LHCN-M2 (cell line): ENCODE measurements around the gene POU2AF2. TPM values are rescaled to one million over a fixed set of nuclear protein-coding genes. Genes with fewer than 3 reads are reported as not detected.
A peak's percentile ranks its signal among the peaks of the same experiment; 100 is the strongest.
"Not testable (repeated sequence)": the region's sequence is repeated elsewhere in the genome, so short reads cannot be mapped to it uniquely, and the experiment has no call there.

Source experiments
- DNase-seq: peaks from one replicate; pipeline ENCODE4 v3.0.0-alpha.2; 2012; ENCODE audit warnings: low read depth
- polyA plus RNA-seq: library from polyadenylated mRNA; unstranded; fragments of >200 nt; gene quantifications from one replicate; pipeline ENCODE4 v1.2.1, GENCODE V29; 2012; ENCODE audit warnings: missing spikeins
- total RNA-seq: library from RNA; depleted of rRNA; stranded (reverse); fragments of >200 nt; gene quantifications from 2 replicates; pipeline ENCODE4 v1.2.3, GENCODE V29; 2014; rRNA removed

The POU2AF2 gene
- not detected in 2 replicates for total RNA-seq
- polyA plus RNA-seq: not detected

GRCh38 chr11:111245425-111245824, at the start of gene POU2AF2:
TSS of gene POU2AF2 (plus strand) at chr11:111245725. CDS start at chr11:111245854, 129 bp downstream.
- no peak for DNase-seq

- DNase-seq: no peak
Observed at GRCh38 chr11:111200010-111200534, 45.5 kb upstream of the POU2AF2 start.

DNA sequence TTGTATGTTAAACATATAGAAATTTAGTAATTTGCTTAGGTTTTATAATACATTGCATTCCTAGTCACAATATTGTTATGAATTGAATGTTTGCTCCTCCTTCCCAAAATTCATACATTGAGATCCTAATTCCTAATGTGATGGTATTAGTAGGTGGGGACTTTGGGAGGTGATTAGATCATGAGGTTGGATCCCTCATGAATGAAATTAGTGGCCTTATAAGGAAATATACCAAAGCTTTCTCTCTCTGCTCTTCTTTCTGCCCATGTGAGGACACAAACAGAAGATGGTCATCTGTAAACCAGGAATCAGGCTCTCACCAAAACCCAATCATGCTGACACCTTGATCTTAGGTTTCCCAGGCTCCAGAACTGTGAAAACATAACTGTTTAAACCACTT, 41.3 kb upstream of the POU2AF2 start:
- no peak for DNase-seq

- peak; percentile 19 for DNase-seq
Observed at GRCh38 chr11:111205632-111206385, 39.7 kb upstream of the POU2AF2 start.

DNA sequence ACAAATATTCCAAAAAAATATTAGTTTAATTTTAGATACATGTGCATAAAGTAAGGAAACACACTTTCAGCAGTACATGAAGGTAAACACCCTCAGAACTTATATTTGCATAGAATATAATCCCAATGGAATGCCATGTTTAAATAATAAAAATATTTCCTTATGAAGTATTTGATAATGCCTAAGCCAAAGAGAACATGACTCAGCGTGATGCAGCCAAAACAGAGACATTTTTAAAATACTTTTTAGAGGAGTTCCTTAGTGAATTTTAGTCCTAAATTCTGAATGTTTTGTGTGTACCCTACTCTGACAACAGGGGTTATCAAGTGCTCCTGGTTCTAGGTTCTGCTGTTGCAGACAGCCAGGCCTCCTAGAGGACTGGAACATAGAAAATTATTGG, 39.1 kb upstream of the POU2AF2 start:
- peak; percentile 71 for DNase-seq

GRCh38 chr11:111207213-111207612, 38.3 kb upstream of the POU2AF2 start:
- DNase-seq: no peak

GRCh38 chr11:111209543-111210355, 35.8 kb upstream of the POU2AF2 start:
- no peak for DNase-seq

DNA sequence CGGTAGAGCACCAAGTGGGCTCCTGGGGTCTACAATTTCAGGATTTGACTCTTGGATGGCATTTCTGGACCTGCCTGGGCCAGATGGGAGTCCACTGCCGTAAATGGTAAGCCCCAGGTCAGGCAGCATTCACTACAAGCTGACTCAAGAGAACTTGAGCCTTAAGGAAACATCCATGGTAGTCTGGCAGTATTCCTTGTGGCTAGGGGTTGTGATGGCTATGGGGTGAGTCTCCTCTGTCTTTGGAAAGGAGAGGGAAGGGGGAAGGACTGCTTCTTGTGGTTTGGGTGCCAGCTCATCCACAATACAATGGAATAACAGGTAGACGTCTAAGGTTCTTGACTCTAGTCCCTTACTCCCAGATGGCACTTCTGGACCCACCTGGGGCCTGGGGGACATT, 32.3 kb upstream of the POU2AF2 start:
- no peak for DNase-seq

DNA sequence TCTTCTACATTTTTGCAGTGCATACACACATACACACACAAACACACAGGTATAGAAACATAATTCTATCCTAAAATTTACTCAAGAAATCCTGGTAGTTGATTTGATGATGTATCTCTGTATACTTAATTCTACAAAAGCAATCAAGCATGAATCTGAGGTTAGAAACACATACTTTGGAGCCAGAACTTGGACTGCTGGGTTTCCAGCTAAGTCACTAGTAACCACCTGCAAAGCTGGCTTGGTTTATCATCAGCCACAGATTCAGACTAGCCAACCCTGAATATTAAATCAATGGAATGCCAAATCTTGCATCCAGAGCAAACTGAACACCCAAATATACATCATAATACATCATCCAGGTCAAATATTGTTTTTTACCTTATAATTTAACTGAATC, 24.8 kb upstream of the POU2AF2 start:
- DNase-seq: no peak

- DNase-seq: no peak
Observed at GRCh38 chr11:111221208-111221607, 24.3 kb upstream of the POU2AF2 start.

GRCh38 chr11:111221936-111222335, 23.6 kb upstream of the POU2AF2 start:
- DNase-seq: not testable (repeated sequence)

- not testable (repeated sequence) for DNase-seq
Observed at GRCh38 chr11:111222821-111223455, 22.6 kb upstream of the POU2AF2 start.

DNA sequence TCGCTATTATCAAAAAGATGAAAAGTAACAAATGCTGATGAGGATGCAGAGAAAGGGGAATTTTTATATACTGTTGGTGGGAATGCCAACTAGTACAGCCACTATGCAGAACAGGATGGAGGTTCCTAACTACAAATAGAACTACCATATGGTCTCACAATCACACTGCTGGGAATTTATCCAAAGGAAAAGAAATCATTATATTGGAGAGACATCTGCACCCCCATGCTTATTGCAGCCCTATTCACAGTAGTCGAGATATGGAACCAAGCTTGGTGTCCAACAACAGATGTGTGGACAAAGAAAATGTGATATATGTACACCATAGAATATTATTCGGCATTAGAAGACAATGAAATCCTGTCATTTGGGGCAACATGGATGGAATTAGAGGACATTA, 19.6 kb upstream of the POU2AF2 start:
- no peak for DNase-seq

DNA sequence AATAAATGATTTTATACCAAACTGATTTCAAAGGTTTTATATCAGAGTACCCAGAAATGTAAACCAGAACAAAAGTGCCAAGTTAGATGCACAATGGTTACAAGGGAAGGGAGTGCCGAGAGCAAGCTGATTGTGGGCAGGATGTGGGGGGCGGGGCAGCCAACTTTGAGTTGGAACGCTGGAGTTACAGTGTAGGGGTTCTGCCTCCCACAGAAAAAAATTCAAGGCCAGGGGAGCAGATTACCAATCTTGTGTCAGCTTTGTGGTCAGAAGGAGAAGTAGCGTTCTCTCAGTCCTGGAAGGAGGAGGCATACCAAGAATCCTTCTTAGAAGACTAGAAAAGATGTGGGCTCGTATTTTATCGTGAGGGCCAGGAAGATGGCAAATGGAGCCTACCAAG, 15.9 kb upstream of the POU2AF2 start:
- no peak for DNase-seq

- DNase-seq: no peak
Observed at GRCh38 chr11:111230122-111230465, 15.4 kb upstream of the POU2AF2 start.

DNA sequence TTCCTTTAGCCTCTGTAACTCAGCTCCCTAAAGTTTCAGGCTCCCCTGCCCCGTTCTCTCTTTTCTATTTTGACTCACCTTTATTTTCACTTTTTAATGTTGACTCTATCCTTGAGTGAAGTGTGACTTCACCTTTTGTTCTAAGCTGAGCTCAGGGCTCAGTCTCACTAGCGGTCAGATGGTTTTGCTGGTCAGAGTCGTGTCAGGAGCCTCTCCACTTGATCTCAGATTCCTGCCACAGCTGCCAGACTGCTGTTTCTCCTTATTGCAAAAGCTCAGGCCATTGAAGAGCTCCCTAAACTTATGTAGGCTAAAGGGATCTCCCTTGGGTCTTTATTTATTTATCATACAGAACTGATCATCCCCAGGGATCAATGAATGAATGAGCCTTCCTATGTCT, 13.7 kb upstream of the POU2AF2 start:
- no peak for DNase-seq

DNA sequence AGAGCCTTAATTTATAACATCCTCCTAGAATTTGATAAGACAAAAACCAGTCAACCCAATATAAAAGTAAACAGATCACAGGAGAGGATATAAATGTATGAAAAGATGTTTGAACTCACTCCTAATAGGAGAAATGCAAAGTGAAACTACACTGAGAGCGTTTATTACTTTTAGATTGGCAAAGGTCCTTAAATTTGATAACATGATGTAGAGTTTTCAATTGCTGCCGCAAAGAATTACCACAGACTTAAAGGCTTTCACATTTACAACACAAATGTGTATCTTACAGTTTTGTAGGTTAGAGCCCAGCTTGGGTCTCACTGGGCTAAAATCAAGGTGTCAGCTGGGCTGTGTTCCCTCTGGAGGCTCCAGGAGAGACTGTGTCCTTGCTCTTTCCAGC, 9.1 kb upstream of the POU2AF2 start:
- no peak for DNase-seq

GRCh38 chr11:111237926-111238325, 7.6 kb upstream of the POU2AF2 start:
- DNase-seq: no peak

DNA sequence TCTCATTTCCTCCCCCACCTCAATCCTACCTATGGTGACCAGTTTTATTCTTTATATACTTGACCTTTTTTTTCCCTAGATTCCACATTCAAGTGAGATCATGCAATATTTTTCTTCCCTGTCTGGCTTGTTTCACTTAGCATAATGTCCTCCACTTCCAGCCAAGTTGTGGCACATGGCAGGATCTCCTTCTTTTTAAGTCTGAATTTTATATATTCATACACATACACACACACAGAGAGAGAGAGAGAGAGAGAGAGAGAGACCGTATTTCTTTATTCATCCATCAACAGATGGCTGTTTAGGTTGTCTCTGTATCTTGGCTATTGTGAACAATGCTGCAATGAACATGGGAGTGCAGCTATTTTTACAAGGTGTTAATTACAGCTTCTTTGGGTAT, 1.4 kb downstream of the POU2AF2 start:
- DNase-seq: no peak

DNA sequence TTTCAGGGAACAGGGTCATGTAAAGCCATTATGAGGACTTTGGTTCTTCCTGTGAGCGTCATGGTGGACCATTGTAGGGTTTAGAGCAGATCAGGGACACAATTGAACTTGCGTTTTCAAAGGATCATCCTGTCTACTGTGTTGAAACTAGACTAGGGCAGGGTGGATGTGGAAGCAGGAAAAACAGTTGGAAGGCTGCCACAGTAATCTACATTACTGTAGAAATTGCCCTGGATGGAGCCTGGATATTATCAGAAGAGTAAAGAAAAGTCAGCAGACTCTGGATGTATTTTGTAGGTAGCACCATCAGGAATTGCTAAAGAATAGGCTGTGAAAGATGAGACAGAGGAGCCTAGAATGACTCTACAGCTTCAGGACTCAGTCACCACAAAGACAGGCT, 5.4 kb downstream of the POU2AF2 start:
- DNase-seq: no peak

- no peak for DNase-seq
Observed at GRCh38 chr11:111253131-111253530, 7.6 kb downstream of the POU2AF2 start.

DNA sequence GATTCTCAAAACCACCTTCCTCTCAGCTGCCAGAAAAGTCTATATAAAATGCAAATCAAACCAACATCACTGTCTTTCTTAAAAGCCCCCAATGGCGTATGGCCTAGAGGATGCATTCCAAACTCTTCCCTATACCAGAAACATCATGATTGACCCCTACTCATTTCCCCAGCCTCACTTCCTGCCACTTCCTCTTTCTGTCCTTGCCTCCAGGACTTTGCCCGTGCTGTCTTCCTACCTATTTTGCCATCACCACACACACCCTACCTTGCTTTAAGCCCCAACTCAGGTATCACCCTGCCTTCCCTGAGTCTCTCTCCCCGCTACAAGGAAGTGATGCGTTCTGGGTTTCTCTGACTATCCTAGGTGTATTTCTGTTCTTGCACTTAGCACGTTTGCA, 8.1 kb downstream of the POU2AF2 start:
- no peak for DNase-seq
